ENCODE data around the gene C9orf72.

GRCh38 chr9:27520986-27521385 lies 52.3 kb downstream of the C9orf72 start:
- TF ChIP-seq POLR2AphosphoS5 (IDR thresholded peaks at IDR 0.05; ENCODE audit: borderline replicate concordance, low read depth, low read length) (no peak), EZH2 (IDR thresholded peaks at IDR 0.05) (no peak), FOXP2 (optimal IDR thresholded peaks at IDR 0.05; ENCODE audit: control extremely low read depth, extremely low read length, insufficient read depth) (no peak)

All from SK-N-MC (cell line).